ENCODE data around the gene EPAS1.

DNA sequence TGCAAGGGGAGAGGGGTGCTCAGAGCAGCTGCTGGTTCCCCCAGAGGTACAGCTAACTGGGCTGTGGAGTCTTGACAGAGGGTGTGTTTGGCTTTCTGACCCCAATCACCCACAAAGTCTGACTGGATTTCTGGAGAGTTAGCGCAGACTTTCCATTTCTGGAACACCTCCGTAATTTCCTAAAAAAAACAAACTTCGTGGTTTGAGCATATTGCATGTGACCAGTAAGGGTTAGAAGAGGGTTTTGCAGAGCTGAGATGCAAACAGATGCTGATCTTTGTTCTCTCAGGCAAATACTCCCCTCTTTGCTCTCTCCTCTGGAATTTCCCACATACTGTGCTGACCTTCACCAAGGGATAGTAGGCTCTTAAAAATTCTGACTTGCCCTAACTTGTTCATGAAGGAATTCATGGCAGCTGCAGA, 137.7 kb downstream of the EPAS1 start:
- TF ChIP-seq ATF3 (CRISPR knock-in tag; conservative IDR thresholded peaks at IDR 0.05) (no peak), ZNF138 (CRISPR knock-in tag; conservative IDR thresholded peaks at IDR 0.05) (no peak)

All from WTC11 (cell line).